ENCODE measurements around the gene TRPC4. TPM values are rescaled to one million over a fixed set of nuclear protein-coding genes. Genes with fewer than 3 reads are reported as not detected.

The TRPC4 gene
- polyA plus RNA-seq, 2 of the 4 experiments (the other 2 are of a cell fraction) = 0.04 to 0.05 TPM

DNA sequence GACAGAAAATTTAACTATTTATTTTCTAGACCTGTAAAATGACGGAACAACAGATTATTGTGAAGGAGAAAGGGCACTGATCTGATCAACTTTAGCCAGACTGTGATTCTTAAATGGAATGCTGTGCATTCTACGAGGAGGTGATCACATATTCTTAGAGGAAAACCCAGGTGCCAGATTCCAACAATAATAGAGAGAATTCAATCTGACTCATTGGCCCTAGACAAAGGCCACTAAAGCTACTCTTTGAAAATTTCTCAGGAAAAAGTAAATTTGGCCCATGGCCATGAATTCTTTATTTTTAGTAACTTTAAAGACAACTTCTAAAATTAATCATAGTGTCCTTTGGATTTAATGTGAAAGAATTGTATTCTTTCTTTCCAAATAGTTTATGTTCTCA lies 212.4 kb downstream of the TRPC4 start:
- WGBS (ENCODE audit: missing lambda C conversion rate) = 2% methylated on average over 2 of the region's 2 CpGs
- no peak overlapping the region for H3K4me3 ChIP-seq
- no peak for FAIRE-seq
- DNase-seq (ENCODE audit: low read depth in 1 of 2, low spot score in 1 of 2) = peak; percentile 1 to 10
- CTCF ChIA-PET = no interaction called here
- H3K27ac ChIP-seq = peak overlapping the region; percentile 39 to 66; a peak in 4 of 6 replicates
- H3K4me1 ChIP-seq = peaks cover 16% of the 10 kb centered on the region
- peak; percentile 54 to 67; a peak in 4 of 6 replicates for ATAC-seq
- H3K4me2 ChIP-seq = peak overlapping the region; percentile 59
- no peak for TF ChIP-seq BHLHE40 (IDR thresholded peaks at IDR 0.05; ENCODE audit: low read depth, low read length)
- TF ChIP-seq MAFK (IDR thresholded peaks at IDR 0.05; ENCODE audit: partially characterized antibody) = no peak
- POLR2A ChIA-PET = no interaction called here
- H3K9me3 ChIP-seq = no peaks in the 10 kb centered on the region

- 1% methylated on average over 7 of the region's 7 CpGs for WGBS (ENCODE audit: missing lambda C conversion rate)
- TF ChIP-seq CEBPB (IDR thresholded peaks at IDR 0.05) (peak in 1 of 2 experiments; percentile 2; a peak in 1 of 4 replicates), HOXB5 (CRISPR knock-in tag; IDR thresholded peaks at IDR 0.05) (no peak), USF2 (IDR thresholded peaks at IDR 0.05) (no peak), CBX8 (IDR thresholded peaks at IDR 0.05) (no peak), MAFK (IDR thresholded peaks at IDR 0.05; ENCODE audit: partially characterized antibody) (peak; percentile 84), JUN (IDR thresholded peaks at IDR 0.05) (peak in 1 of 2 experiments; percentile 42; a peak in 1 of 5 replicates), PHF8 (IDR thresholded peaks at IDR 0.05; ENCODE audit: borderline replicate concordance, low read depth) (no peak), EHF (CRISPR knock-in tag; IDR thresholded peaks at IDR 0.05) (no peak), SREBF2 (IDR thresholded peaks at IDR 0.05) (no peak), FOSL2 (IDR thresholded peaks at IDR 0.05) (peak; percentile 67), FOSL2 (CRISPR knock-in tag; IDR thresholded peaks at IDR 0.05) (peak; percentile 69), GATA3 (IDR thresholded peaks at IDR 0.05; ENCODE audit: borderline replicate concordance) (peak; percentile 62; the same call in 1 of the 2 replicates), ZSCAN20 (CRISPR knock-in tag; IDR thresholded peaks at IDR 0.05) (no peak), ZC3H11A (IDR thresholded peaks at IDR 0.05) (no peak), E2F6 (IDR thresholded peaks at IDR 0.05; ENCODE audit: borderline replicate concordance, low read depth) (no peak), EP300 (IDR thresholded peaks at IDR 0.05) (peak in 1 of 2 experiments; percentile 60; a peak in 1 of 5 replicates), JUNB (IDR thresholded peaks at IDR 0.05) (peak; percentile 56), RARB (CRISPR knock-in tag; IDR thresholded peaks at IDR 0.05) (no peak), RAD21 (conservative IDR thresholded peaks at IDR 0.05 in 1 of 2, IDR thresholded peaks at IDR 0.05 in 1 of 2) (no peak), POLR2AphosphoS2 (conservative IDR thresholded peaks at IDR 0.05; ENCODE audit: low read length) (no peak)
- TF ChIP-seq, protein P1, sequence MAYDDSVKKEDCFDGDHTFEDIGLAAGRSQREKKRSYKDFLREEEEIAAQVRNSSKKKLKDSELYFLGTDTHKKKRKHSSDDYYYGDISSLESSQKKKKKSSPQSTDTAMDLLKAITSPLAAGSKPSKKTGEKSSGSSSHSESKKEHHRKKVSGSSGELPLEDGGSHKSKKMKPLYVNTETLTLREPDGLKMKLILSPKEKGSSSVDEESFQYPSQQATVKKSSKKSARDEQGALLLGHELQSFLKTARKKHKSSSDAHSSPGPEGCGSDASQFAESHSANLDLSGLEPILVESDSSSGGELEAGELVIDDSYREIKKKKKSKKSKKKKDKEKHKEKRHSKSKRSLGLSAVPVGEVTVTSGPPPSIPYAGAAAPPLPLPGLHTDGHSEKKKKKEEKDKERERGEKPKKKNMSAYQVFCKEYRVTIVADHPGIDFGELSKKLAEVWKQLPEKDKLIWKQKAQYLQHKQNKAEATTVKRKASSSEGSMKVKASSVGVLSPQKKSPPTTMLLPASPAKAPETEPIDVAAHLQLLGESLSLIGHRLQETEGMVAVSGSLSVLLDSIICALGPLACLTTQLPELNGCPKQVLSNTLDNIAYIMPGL (CRISPR knock-in tag; IDR thresholded peaks at IDR 0.05; ENCODE audit: borderline replicate concordance) = no peak
- ATAC-seq = peak; percentile 98 to 99
- no peak for FAIRE-seq
- Histone ChIP-seq H3K4me3 (no peak overlapping the region), H3K4me2 (peak overlapping the region; percentile 59), H3K9me3 (no peaks in the 10 kb centered on the region), H3K27ac (peak overlapping the region; percentile 59 to 66; a peak in 5 of 6 replicates), H3K4me1 (peaks cover 16% of the 10 kb centered on the region)
- POLR2A ChIA-PET = no interaction called here
- CTCF ChIA-PET = no interaction called here
- peak; percentile 15 to 78 for DNase-seq (ENCODE audit: low read depth in 1 of 2, low spot score in 1 of 2)
These were observed 213.2 kb downstream of the TRPC4 start for GRCh38 chr13:37656247-37656940.

All from A549 (cell line).